GM21515 (cell line): ENCODE data around the gene SLAMF6.
A peak's percentile ranks its signal among the peaks of the same experiment; 100 is the strongest.
"Not testable (repeated sequence)": the region's sequence is repeated elsewhere in the genome, so short reads cannot be mapped to it uniquely, and the experiment has no call there.

Source experiments
- ATAC-seq: cut with Tn5 transposase; IDR thresholded peaks from one replicate; pipeline ENCODE4 v1.9.1; 2021; ENCODE audit not compliant: unreplicated experiment

The SLAMF6 gene

DNA sequence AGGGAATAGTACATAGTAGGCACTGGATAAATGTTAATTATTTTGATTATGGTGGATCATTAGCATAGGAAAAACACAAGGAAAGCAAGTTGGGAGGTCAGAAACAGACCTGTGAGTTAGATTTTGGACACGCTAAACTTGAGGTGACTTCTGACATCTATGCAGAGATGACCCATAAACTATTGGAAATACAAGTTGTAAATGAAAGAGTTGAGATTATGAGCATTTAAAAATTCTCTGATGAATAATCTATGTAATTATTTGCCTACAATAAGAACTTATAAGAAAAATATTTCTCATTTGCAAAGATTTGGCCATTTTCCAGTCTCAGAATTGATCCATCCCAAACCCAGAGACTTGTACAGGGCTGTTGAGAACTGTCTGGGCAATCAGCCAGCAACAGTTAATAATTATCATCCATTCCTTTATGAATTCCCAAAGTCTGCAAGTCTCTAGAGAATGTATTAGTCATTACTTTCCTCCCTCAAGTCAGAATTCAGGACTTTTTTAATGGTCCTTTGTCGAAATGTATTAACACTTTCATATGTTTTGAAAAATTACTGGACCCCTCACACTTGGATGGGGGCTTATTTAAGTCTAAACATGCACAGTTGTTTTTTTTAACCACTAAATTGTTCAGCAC lies 19.4 kb upstream of the SLAMF6 start:
- ATAC-seq, result no peak

DNA sequence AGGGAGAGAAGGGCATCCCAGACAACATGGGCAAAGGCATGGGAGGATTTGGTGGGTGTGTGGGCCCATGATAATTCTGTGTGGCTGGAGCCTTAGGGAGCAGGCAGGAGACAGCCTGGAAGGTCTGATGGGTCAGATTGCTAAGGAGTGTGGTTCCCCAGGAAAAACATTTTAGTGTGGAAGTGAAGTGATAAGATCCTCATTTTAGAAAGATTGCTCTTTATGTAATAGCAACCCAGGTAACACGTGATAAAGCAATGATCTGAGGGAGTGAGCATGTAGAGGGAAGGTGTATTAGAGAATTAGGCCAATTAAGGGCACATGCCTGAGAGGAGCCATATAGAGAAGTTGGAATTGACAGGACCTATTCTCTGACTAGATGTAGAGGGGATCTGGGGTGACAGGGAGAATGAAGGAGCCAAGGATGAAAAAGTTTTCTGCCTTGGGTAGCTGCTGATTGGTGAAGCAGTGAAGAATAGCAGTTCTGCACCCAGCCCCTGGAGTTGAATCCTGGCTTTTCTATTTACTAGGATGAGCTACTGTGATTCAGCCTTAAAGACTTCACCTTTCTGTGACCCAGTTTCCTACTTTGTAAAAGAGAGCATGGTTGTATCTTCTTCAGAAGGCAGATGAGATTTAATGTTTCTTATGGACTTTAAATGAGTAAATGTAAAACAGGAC lies 18.7 kb upstream of the SLAMF6 start:
- no peak for ATAC-seq

DNA sequence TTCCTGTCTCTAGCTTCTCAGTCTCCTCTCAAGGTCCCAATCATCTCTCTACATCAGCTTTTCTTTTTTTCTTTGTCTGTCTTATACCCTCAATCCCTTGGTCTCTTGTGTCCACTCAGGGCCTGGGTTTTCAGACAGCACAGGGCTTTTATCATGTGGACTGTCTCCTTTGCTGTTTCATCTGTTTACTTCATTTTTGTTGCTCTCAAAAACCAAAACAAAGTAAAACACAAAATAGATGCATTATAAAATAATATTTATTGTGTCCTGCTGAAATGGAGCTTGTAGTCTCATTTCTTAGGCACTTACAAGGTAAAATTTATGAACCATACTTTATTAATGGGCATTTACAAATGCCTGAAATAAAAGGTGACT lies 17.8 kb upstream of the SLAMF6 start:
- ATAC-seq, result no peak

DNA sequence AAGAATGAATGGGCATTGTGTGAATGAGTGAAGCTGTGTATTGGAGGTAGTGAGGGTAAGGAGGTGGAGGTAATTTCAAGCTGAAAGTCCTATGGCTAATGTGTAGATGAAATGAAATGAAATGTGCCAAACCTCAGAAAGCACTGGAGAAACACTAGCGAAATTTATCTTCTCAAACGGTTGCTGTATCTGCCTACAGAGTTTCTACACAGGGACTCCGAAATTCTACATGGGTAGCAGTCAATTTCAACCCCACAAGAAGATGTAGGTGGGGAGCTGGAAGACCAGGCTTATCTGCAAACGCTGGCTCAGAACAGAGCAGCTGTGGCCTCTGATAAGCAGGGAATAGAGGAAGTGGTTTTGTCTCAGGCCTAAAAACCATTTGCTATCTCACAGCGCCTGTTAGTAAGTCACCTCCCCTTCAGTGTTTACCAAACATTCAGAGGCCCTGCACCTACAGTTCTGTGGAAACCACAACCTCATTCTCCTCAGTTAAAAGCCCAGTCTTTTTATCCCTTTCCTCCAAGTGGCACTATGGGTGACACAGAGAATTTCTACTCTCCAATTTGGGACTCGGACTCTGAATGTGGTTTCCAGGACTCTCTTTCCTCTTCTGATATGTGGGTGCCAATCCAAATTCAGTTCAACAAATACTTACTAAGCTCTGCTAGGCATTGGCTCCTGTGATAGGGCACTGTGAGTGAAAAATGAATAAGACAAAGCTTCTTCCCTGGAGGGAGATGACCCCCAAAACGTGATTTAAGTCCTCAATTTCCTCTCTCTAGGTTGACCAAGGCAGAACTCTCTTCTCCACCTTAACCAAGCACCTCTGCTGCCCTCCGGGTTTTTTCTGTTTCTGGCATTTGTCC lies 17.2 kb upstream of the SLAMF6 start:
- ATAC-seq, result peak; percentile 92

DNA sequence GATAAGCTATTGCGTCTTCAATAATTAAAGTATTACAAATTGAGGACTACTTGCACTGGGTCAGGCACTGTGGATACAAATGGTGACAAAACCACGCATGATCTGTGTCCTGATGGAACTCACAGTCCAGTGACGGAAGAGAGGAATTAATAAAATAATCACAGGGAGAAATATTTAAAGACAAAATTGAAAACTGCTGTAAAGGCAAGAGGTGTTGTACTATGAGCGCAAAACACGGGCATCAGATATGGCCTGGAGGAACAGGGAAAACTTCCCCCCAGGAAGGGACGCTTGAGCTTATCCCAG lies 16.6 kb upstream of the SLAMF6 start:
- no peak for ATAC-seq

DNA sequence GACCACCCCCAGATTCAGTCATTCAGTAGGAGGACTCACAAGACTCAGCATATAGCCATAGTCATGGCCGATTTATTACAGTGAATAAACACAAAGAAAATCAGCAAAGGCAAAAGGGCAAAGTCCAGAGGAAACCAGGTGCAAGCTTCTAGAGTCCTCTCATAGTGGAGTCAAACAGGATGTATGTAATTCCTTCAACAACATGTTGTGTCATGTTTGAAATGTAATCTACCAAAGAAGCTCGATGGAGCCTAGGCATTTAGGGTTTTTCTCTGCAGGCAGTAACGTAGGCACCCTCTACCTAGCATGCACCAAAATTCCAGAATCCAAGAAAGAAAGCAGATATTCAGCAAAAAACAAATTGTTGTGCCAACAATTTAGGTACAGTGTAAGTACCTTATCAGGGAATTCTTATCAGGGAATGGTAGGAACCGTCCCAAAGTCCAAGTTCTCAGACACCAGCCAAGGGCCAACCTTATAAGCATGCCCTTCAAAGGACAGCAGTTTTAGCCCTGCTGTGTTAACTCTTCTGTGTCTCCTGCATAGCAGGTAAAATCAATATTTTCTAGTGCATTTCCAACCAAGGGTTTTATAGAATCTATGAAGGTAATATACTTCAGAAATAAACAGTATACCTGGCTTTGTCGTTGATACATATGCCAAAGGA lies 16.1 kb upstream of the SLAMF6 start:
- no peak for ATAC-seq

DNA sequence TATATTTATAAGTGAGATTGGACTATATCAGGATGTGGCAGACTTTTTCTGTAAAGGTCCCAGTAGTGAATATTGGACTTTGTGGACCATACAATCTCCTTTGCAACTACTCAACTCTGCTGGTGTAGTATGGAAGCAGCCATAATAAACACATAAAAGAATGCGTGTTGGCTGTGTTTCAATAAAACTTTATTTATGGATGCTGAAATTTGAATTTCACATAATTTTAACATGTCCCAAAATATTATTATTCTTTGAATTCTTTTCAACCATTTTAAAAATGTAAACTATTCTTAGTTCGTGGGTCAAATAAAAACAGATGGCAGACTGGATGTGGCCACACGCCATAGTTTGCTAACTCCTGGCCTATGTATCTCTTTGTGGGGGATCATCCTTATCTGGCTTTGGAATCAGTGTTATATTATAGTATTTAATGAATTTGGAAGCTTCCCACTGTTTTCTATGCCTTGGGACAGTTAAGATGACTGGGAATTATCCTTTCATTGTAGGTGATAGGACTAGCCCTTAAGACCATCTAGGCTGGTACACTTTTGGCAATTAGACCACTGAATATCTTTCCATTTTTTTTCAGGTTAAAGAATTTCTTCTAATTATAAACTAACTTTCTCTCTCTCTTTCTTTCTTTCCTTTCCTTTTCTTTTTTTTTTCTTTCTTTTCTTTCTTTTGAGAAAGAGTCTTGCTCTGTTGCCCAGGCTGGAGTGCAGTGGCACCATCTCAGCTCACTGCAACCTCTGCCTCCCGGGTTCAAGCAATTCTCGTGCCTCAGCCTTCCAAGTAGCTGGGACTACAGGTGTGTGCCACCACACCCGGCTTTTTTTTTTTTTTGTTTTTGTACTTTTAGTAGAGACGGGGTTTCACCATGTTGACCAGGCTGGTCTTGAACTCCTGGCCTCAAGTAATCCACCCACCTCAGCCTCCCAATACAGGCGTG lies 14.9 kb upstream of the SLAMF6 start:
- ATAC-seq, result no peak

DNA sequence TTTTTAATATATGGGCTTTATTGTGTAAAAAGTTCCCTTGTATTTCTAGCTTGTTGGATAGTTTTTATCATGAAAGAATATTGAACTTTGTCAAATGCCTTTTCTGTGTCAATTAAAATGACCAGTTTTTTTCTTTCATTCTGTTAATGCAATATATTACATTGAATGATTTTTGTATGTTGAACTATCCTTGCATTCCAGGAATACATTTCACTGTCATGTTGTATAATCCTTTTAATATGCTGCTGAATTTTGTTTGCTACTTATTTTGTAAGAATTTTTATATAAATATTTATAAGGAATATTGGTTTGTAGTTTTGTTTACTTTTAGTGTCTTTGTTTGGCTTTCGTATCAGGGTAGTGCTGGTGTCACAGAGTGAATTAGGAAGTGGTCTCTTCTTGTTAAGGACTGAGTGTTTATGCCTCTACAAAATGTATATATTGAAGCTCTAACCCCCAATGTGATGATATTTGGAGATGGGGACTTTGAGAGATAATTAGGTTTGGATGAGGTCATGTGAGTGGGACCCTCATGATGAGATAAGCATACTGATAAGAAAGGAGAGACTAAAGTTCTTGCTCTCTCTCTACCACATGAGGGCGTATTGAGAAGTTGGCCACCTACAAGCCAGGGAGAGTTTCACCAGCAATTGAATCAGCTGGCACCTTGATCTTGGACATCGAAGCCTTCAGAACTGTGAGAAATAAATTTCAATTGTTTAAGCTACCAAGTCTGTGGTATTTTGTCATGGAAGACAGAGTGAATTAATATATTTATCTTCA lies 12.0 kb upstream of the SLAMF6 start:
- ATAC-seq, result no peak

DNA sequence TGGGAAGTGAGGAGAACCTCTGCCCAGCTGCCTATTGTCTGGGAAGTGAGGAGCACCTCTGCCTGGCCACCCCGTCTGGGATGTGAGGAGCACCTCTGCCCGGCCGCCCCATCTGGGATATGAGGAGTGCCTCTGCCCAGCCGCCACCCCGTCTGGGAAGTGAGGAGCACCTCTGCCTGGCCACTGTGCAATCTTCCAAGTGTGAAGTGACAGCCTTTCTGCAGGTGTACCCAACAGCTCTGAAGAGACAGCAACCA lies 9.4 kb upstream of the SLAMF6 start:
- not testable (repeated sequence) for ATAC-seq

DNA sequence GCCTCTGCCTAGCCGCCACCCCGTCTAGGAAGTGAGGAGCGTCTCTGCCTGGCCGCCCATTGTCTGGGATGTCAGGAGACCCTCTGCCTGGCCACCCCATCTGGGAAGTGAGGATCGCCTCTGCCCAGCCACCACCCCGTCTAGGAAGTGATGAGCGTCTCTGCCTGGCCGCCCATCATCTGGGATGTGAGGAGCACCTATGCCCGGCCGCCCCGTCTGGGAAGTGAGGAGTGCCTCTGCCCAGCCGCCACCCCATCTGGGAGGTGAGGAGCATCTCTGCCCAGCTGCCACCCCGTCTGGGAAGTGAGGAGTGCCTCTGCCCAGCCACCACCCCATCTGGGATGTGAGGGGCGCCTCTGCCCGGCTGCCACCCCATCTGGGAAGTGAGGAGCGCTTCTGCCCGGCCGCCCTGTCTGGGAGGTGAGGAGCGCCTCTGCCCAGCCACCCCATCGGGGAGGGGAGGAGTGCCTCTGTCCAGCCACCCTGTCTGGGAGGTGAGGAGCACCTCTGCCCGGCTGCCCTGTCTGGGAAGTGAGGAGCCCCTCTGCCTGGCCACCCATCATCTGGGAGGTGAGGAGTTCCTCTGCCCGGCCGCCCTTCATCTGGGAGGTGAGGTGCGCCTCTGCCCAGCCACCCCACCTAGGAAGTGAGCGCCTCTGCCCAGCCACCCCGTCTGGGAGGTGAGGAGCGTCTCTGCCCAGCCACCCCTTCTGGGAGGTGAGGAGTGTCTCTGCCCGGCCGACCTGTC lies 8.9 kb upstream of the SLAMF6 start:
- ATAC-seq, result not testable (repeated sequence)

DNA sequence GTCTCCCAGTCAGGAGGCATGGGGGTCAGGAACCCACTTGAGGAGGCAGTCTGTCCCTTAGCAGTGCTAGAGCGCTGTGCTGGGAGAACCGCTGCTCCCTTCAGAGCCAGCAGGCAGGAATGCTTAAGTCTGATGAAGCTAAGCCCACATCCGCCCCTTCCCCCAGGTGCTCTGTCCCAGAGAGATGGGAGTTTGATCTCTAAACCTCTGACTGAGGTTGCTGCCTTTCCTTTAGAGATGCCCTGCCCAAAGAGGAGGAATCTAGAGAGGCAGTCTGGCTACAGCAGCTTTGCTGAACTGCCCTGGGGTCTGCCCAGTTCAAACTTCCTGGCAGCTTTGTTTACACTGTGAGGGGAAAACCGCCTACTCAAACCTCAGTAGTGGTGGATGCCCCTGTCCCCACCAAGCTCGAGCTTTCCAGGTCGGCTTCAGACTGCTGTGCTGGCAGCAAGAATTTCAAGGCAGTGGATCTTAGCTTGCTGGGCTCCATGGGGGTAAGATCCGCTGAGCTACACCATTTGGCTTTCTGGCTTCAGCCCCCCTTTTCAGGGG lies 6.4 kb upstream of the SLAMF6 start:
- not testable (repeated sequence) for ATAC-seq

DNA sequence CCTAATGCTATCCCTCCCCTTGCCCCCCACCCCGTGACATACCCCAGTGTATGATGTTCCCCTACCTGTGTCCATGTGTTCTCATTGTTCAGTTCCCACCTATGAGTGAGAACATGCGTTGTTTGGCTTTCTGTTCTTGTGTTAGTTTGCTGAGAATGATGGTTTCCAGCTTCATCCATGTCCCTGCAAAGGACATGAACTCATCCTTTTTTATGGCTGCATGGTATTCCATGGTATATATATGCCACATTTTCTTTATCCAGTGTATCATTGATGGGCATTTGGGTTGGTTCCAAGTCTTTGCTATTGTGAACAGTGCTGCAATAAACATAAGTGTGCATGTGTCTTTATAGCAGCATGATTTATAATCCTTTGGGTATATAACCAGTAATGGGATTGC lies 734 bp upstream of the SLAMF6 start:
- ATAC-seq, result not testable (repeated sequence)

DNA sequence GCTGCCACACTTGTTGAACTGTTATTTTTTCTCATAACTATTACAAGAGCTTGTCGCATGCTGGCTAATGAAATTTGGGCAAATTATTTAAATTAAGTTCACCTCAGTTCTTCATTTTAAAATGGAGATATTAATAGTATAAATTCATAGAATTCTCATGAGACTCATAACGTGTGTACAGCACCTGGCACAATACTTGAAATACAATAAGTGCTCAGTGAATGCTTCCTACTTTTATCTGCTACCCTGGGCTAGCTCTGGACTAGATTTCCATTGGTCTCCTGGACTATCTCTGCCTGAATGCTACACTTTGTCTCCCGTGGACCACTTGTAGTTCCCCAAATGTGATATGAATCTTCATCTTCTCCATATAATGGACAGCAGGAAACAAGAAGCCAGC lies 919 bp downstream of the SLAMF6 start:
- ATAC-seq, result no peak

DNA sequence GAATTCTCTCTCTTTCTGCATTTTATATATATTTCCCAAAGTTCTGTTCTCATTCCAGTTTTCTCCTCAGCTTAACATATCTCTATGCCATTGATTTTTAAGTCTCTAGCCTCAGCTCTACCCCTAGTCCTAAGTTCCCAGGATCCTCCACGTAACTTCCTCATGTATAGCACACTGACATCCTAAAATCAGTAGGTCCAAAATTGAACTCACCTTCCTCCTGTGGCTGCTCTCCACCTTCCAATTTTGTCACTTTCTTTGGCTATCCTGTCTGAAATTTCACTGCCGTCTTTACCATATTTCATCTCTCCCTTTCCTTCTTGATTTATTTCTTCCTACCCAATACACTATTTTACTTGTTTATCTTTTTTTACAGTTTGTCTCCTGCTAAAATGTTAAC lies 1.5 kb downstream of the SLAMF6 start:
- peak; percentile 8 for ATAC-seq

DNA sequence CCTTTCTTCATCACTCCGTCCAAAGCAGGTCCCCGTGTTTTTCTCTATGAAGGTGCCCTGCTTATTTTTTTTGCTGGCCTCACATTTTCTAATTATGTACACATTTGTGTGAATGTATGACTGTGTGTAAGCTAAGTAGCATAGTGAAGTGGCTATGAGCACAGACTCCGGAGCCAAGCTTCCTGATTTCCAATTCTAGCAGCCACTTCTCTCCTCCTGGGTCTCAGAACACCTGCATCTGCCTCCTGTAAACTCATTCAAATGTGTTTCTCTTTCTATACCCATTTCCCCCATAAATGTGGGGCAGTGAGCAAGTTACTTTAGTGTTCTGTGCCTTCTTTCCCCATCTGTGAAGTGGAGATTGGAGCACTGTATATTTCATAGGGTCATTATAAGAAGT lies 2.1 kb downstream of the SLAMF6 start:
- peak; percentile 43 for ATAC-seq

DNA sequence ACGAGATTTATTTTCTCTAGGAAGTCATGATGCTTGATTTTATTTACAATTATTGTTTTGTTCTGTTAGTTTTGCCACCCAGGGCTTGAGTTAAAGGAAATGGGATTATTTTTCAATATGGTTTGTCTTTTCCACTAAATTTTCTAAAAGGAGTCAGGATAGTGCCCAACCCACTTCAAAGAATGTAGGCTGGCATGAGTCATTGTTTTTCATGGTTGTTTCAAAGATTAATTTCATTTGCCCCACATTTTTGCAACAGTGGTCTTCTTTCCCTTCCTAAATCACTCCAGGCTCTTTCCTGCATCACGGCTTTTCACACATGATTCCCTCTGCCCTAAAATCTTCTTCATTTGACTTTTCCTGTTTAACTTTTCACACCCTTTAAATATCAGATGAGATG lies 2.5 kb downstream of the SLAMF6 start:
- no peak for ATAC-seq

DNA sequence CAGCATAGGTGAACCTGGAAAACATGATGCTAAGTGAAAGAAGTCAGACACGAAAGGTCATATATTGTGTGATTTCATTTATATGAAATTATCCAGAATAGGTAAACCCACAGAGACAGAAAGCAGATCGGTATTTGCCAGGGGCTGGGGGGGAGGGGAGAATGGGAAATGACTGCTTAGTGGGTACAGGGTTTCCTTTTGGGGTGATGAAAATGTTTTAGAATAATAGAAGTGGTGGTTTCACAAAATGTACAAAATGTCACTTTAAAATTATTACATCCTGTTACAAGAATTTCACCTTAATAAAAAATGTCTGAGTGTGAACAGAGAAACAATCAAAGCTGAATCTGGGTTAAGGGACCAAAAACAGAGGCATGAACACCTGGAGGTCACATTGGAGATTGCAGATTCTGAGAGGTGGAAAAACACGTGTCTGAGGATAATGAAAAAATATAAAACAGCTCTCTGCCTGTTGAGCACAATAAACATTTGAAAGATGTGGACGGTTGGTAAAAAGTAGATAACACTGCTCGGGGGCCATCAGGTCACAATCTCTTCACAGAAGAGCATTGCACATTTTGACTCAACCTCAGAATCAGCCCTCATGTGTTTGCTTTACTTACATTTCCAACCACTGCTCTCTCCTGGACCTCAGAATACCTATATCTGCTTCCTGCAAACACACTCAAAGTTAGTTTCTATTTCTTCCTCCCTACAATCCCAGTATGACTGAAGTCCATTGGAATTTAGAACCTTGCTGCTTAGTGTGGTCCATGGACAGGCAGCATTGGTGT lies 3.2 kb downstream of the SLAMF6 start:
- ATAC-seq, result no peak

DNA sequence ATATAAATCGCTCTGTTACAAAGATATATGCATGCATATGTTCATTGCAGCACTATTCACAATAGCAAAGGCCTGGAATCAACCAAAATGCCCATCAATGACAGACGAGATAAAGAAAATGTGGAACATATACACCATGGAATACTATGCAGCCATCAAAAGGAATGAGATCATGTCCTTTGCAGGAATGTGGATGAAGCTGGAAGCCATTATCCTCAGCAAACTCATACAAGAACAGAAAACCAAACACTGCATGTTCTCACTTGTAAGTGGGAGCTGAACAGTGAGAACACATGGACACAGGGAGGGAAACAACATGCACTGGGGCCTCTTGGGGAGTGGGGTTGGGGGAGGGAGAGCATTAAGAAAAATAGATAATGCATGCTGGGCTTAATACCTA lies 5.5 kb downstream of the SLAMF6 start:
- not testable (repeated sequence) for ATAC-seq
